GM19463 (cell line): Measurements from ENCODE around the gene POU2F3.
A peak's percentile ranks its signal among the peaks of the same experiment; 100 is the strongest.

Experiments used
- ATAC-seq: cut with Tn5 transposase; IDR thresholded peaks from one replicate; pipeline ENCODE4 v1.9.1; 2021; ENCODE audit warnings: mild to moderate bottlenecking, moderate library complexity; ENCODE audit not compliant: unreplicated experiment

Gene POU2F3

DNA sequence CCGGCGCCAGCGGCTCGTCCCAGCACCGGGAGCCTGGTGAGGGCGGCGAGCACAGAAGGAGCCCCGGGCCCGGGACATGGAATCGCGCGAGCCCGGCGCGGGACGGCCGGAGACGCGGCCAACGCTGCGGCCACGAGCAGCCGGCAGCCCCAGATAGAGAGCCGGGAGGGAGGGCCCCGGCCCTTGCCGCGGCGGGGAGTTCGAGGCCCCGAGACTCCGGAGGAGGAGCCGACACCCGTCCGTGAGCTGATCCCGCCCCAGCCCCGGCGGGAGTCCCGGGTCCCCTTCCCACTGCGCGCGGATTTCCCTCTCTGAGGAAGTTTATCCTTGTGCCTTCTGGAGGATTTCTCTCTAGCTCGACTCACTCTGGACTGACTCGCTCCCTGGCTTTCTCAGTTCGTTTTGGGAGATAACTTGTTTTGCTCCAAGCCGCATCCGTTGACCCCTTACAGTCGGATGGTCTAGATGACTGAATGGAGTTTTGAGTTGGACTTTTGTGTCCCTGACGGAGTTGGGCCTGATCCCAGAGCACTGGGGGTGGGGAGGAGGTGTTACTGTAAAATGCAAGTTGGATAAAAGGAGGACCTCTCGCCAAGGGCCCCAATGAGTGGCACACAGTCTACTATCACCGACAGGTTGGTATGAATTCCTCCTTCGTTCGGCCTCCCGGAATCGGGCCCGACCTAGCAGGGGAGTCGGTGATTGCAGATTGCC is 96.9 kb downstream of the POU2F3 start:
- ATAC-seq: peak; percentile 33

DNA sequence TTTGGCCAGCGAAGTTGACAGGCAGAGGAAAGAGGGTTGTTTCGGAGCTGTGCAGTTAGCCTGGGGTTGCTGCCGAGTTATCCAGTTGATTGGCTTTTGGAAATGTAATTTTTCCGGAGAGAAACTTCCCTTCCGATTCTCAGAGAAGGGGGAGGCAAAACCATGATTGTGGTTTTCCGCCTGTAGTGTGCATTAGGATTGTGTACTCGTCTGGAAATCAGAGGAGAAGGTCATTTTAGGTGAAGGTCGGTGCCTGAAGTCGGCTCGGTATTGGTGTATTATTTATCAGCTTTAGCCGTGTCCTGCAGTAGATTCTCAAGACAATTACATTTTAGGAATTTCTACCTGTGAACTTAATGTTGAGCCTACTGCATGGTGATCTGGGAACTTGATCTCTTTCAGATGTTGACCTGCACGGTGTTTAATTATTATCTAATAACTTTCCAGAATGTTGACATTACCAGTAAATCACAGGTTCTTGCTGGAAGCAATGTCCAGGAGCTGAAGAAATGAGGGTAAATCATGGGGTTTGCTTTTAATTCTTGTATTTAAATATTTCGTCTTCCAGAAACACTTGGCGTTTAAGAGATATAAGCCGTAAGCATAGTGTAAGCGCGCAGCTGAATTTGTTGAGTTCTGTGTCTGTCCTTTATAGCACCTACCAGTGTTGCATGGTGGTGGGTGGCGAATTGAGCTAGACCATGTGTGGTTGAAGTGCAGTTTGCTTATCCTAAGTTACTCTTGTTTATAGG is 97.6 kb downstream of the POU2F3 start:
- no peak for ATAC-seq

DNA sequence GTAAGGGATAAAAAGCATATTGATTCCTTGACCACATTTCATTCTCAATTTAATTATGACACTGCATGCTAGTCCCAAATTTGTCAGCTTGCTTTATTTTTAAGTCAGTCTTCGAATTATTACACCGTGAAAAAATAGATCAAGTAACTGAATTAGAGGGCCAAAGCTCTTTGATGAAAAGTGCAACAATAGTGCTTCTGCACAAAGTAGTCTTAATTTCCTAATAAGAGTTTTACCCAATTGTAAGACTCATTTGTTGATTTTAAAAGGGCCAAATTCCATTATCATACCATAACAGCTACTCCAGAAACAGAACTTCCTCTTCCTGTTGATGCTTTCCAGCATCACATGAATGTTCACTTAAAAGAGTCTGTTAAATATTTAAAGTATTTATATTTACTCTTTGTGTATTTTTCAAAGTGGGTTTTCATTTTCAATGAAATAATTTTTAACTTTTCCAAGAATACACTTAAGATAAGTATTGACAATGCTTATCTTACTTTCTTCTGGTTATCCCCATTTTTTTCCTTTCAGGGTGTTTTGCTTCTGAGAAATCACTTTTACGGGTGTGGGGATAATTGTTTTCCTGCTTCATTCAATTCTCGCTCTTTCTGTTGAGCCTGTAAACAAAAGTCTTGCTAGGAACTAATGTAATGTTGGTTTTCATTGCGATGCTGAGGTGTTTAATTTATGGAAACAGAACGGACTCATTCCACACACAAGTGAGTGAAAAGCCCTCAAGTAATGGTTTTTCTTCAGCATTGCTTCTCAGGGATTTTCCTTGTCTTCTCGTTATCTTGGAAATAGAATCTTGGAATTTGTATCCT is 98.4 kb downstream of the POU2F3 start:
- no peak for ATAC-seq

DNA sequence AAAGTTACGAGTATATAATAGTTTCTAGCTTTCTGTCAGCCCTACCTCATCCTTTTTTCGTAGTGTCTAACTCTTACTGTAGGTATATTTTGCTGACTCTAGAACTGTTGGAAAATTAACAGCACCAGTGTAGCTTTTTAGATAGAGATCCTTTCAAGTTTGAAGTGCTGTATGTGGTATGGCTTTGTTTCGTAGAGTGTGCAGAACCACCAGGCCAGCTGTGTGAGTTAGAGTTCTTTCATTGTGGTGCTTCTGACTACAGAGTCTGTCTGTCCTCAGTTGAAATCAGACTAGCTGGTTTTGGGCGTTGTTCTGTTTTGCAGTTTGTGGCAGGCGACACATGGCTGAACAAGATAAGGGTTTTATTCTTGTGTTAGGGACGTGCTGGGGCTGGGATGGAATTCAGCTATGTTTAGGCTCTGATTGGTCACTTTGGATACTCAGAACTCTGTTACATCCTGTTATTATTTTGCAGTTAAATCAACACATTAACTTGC is 99.5 kb downstream of the POU2F3 start:
- ATAC-seq: no peak

DNA sequence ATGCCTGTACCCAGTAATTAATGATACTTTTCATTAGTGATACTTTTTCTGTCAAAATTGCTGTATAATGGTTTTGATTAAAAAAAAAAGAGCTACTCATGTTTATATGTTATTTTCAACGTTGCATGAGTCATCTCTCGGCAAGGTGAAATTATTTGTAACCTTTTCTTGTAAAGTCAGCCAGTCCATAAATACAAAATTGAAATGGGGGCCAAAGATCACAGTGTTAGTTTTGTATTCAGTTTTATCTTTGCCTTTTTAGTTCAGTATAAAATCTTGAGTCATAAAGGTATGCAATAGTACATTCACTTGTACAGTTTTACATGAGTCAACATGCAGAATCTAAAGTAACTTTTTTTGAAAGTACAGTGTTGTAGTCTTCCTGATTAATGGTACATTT is 100.6 kb downstream of the POU2F3 start:
- no peak for ATAC-seq

DNA sequence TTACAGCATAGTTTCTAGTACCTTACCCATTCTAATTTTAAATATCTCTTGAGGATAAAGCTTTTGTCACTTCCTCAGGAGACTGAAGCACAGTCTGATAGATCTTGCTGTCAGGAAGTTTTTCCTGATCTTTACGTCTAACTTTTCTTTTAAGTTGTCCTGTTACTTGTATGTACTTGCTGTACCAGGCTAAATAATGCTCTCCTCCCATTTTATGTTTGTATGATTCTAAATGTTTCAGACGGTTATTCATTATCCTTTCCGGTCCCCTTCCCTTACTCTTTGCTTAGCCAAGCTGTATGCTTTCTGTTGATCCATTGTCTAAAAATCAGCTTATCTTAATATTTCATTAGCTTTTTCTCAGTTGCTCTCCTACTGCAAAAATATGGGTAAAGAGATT is 102.3 kb downstream of the POU2F3 start:
- ATAC-seq: no peak

DNA sequence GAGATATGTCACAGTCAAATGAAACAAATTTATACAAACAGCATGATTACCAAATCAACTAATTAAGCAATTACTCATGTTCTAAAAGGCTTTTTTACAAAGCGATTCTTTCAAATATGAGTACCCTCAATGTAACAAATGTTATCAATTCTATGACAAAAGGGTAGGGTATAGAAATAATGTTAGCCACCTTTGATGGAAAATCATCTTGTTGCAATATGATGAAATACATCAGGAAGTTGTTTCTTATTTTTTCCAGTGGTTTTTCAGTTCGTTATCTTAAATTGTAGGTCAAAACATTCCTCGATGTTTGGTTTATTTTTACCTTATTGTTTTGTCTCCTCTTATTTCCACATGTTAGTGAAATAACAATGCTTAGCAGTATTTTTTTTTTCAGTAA is 102.7 kb downstream of the POU2F3 start:
- ATAC-seq: no peak

DNA sequence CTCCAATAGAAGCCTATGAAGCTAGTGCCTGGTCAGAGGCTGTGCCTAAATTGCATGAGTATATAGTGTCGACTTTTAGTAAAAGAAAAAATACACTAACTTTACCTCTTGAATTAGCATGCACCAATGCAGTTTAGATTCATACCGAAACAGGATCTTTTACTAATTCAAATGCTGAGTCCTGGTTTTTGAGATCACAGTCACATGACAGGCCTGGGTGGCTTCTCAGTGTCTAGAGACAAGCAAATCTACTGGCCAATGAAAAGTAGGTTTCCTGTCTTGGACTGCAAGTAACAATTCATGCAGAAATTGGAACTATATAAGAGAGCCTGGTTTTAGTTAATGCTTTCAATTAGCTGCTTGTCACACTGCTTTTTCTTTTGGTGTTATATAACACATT is 103.5 kb downstream of the POU2F3 start:
- peak; percentile 60 for ATAC-seq

DNA sequence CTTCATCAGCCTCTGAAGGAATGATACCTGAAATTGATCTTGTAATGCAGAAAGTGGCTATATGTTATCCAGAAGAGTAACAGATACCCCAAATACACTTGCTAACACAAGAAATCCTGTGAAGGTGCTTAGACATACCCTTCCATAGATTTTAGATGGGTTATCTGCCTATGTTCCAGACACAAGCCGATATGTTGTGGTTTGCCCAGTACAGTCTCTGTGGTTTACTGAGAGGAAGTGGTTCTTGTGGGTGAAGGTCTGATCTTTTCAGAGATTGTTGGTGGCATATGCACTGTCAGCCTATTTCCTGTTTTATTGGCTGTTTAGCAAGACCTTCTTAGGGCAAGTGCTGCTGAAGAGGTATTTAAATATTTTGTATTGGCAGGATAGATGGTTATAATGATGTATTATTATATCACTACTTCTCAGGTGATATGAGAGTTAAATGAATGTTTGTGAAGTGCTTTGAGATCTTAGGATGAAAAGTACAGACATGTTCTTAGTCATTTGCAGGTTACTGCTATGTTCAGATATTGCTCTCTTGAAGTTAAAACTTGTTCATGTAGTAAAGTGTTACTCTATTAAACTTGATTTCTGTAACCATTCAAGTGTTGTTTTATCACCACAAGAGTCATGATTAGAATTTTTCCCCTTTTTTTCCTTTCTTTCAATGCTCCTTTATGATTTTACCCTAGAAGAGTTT is 104.5 kb downstream of the POU2F3 start:
- peak; percentile 74 for ATAC-seq

DNA sequence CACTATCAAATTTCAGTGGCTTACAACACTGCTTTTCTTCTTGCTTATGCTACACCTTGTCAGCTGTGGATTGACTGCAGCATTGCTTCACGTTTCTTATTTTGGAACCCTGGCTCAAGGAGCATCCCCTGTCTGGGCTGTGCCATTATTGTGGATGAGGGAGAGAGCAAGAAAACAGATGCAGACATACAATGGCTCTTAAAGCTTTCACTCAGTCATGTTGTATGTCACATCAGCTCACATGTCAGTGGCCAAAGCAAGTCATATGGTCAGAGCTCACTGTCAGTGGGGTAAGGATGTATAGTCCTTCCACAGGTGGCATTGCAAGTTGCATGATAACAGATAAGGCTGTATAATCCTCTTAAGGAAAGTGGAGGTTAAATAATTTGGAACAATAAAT is 106.3 kb downstream of the POU2F3 start:
- ATAC-seq: no peak

DNA sequence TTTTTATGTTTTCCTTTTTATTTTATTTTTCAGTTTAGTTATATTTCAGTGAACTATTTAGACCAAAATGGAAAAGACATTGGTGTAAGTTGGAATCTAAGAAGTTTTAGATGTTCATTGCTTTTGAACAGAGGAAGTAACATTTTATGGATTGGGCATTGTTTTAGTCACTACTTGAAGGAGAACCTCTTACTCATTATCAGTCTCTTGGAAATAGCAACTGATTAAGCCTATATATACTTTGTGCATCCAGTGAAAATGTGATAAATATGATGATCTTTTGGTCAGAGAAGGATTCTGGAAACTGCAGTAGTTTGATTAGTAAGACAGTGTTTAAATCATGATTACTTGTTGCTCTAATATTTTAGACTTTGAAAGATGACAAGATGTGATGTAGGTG is 110.7 kb downstream of the POU2F3 start:
- ATAC-seq: no peak

DNA sequence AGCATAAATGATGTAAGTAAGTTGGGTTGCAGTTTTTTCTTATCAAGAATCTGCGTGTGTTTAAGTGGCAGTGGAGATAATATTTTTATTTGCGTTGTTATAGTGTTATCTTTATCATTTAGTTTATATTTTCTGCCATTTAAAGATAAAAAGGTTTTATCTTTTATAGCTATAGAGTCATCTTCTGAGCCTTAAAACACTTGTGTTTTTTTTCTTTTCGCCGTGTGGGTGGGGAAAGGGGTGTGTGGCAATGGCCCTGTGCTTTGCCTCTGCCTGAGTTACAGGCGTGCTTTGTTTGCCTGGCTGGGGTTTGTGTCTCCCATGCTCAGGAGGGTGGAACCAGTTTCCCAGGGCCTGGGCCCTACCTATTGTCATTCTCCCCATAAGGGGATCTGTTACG is 112.5 kb downstream of the POU2F3 start:
- no peak for ATAC-seq

DNA sequence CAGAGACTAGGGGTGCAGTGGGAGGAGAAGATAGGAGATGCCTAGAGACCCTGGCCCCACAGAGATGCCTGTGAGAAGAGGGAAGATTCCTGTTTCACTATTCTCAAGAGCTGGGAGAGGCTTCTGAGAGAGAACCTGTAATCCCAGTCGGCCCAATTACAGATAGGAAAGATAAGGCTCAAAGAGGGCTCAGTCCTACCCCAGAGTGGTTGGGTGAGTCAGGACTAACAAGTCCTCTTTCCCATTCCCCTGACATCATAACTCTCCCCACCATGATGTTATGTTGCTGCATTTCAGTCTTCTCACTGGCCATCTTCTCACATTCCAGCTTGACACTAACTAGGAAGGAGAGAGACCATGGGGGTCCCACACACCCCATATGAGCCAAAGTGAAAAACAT is 114.1 kb downstream of the POU2F3 start:
- ATAC-seq: no peak

DNA sequence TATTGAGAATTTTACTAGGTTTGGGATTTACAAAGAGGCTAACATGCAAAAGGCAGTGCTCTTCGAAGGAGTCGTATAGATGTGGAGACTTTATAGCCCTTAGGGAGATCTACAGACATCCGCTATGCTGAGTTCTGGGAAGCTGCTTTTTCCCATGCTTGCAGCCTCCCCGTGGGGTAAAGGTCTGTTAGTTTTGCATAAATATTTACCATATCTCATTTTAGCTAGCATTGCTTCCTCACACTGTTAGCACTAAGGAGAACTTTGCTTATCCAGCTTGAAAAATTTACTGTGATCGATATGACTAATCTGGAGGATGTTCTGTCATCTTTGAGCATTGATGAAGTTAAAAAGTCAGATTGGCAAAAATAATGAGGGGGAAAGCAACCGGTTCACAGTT is 114.8 kb downstream of the POU2F3 start:
- no peak for ATAC-seq

DNA sequence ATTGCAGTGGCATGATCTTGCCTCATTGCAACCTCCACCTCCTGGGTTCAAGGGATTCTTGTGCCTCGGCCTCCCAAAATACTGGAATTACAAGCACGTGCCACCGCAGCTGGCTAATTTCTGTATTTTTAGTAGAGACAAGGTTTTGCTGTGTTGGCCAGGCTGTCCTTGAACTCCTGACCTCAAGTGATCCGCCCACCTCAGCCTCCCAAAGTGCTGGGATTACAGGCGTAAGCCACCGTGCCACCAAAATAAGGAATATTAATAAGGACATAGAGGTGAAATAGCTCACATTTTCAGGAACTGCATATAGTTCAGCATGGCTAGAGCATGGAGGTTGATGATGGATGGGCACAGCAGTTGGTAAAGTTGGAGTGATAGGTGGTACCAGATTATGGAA is 117.7 kb downstream of the POU2F3 start:
- no peak for ATAC-seq

DNA sequence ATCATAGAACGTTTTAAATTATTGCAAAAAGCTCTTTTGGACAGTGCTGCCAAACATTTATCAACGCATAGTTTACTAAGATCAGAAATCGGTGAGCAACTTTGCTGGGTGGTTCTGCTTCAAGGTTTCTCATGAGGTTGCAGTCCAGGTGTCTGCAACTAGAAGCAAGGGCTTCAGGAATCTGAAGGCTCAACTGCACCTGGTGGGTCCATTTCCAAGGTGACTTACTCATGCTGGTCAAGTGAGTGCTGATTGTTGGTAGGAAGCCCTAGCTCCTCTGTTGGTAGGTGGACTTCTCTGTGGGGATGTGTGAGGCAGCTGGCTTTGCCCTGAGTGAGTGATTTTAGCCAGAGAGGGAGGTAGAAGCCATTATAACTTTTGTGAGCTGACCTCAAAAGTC is 118.8 kb downstream of the POU2F3 start:
- no peak for ATAC-seq

DNA sequence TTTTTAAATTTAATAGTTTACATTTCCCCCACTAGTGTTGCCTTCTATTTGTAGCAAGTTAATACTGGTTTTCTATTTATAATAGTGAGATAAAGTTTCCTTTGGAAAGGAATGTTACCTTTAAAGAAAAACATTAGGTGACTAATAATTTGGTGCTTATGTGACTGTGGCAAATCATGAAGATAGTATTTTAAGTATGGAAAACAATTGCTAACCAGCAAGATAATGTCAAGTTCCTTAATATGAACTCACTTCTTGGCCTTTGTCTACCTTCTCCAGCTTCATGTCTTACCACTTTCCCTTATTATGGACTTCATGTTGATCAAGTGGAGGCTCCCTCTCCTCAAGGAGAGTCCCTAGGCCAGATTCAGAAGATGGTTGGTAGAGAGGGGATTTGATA is 123.5 kb downstream of the POU2F3 start:
- no peak for ATAC-seq

DNA sequence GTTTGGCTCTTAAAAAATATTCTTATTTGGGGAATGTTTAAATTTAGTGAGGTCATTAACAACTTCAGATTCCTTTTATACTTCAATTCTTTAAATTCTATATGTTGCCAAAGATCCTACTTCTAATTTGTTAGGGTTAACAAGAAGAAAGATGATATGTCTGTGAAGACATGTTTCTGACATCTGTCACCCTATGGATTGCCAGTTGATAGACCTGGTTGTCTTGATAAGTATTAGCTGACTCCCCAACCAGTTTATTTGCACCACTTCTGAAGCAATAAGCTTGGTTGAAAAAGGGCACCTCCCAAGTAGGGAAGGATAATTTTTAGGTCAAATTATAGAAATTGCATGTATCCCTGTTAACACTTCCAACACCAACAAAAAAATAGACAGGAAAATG is 125.6 kb downstream of the POU2F3 start:
- ATAC-seq: no peak
